GM18508 (cell line): ENCODE results near the gene FOXO6.

ENCODE experiments used
- ATAC-seq: cut with Tn5 transposase; IDR thresholded peaks from one replicate; pipeline ENCODE4 v1.9.1; 2021; ENCODE audit warnings: moderate number of reproducible peaks; ENCODE audit not compliant: insufficient read depth, unreplicated experiment

Gene FOXO6

DNA sequence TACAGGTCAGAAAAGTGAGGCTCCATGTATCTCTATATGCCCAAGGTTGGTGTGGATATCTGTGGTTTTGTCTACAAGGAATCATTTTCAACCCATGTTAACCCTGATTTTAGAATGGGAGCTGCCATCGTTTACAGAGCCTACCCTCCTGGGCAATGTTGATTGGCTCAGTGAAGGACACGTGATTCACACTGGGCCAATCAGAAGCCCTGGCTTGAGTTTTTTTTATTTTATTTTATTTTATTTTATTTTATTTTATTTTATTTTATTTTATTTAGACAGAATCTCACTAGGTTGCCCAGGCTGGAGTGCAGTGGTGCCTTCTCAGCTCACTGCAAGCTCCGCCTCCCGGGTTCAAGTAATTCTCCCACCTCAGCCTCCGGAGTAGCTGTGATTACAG is 35.8 kb downstream of the FOXO6 start:
- ATAC-seq = no peak

- no peak for ATAC-seq
These were observed 36.6 kb downstream of the FOXO6 start for GRCh38 chr1:41397753-41398330.

- no peak for ATAC-seq
These were observed 38.0 kb downstream of the FOXO6 start for GRCh38 chr1:41399145-41399795.

GRCh38 chr1:41400225-41400624 is 39.0 kb downstream of the FOXO6 start:
- ATAC-seq = no peak

- no peak for ATAC-seq
These were observed 40.7 kb downstream of the FOXO6 start for GRCh38 chr1:41401899-41402298.

GRCh38 chr1:41404308-41404761 is 43.1 kb downstream of the FOXO6 start:
- ATAC-seq = no peak

DNA sequence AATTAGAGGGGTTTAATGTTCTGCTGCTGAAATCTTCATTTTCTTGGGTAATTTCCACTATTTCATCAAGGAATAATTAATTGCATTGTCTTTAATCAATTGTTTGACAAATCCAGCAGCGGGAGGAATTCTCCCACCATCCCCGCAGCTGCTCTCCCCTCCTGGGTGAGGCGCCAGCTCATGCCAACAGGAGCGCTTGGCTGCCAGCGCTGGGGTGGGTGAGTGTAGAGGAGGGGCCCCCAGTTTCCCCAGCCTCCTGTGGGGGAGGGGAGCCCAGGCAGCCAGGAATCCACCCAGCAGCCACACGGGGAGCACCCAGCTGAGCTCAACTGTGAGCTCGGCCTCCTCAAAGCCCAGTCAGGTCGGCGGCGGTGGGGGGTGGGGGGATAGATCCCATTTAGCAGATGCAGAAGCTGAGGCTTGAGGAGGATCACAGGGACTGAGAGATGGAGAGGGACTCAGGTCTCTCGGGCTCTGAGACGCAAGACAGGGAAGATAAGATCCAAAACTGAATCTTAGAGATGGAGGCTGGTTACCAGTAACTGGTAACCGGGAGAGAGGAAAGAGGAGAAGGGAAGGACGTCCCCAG is 46.5 kb downstream of the FOXO6 start:
- no peak for ATAC-seq

DNA sequence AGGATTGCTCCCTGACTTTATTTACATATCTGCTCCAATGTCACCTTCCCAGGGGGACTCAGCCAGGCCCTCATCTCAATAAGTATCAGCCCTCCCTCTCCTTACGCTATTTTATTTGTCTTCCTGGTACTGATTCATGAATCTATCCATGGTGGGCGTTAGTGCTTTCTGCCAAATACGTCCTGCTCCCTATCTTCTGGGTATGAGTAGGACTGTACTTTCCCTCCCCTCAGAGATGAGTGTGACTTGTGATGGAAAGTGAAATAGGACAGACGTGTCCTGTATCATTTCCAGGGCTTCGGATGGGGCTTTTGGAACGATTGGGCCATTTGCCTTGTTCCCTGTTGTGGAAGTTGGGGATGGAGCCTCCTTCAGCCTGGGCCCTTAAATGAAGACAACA is 47.5 kb downstream of the FOXO6 start:
- no peak for ATAC-seq

GRCh38 chr1:41409825-41410224 is 48.6 kb downstream of the FOXO6 start:
- no peak for ATAC-seq

DNA sequence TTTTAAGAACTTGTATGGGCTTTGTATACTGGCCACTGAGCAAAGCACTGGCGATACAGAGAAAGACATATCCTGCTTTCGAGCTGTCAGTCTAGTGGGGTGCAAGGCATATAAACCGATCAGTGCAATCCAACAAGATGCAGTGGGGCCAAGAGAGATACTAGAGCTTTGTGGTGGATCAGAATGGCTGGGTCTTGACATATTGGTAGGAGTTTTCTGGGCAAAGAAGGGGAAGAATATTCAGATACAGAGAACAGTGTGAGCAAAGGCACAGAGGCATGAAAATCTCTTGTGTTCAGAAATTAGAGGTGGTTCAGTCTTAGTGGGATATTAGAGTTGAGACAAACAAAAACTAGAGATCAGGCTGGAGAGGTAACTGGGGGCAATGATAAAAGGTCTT is 49.2 kb downstream of the FOXO6 start:
- no peak for ATAC-seq

DNA sequence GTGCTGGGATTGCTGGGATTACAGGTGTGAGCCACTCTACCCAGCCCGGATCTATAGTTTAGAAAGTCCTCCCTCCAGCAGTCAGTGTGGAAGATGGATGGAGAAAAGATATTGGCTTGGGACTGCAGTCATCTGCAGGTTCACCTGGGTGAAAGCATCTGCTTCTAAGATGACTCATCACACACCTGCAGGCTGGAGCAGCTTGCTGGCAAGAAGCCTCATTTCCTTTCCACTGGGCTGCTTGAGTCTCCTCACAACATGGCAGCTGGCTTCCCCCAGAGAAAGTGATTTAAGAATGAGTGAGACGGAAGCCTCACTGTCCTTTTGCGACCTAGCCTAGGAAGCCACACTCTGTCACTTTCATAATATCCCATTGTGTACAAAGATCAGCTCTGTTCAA is 50.0 kb downstream of the FOXO6 start:
- no peak for ATAC-seq

GRCh38 chr1:41412748-41413147 is 51.5 kb downstream of the FOXO6 start:
- ATAC-seq = no peak

DNA sequence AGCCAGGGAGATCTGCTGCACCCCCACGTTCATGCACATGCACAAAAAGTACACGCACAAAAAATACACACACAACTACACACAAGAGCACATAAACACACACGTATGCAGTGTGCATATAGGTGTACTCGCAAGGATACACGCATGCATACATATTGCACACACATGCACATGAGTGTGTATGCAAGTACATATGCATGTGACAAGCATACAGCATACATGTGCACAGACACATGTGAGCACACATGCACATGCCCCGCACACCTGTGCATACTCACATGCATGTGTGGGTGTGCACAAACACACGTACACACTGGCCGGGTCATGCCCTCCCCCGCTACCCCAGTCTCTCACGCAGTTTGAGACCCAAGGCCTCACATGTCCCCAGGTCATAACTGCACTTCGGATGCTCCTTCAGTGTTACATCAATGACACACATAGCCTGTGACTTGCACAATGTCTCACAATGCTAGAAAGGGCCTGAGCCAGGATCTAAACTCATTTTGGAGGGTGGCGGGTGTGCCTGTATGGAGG is 52.6 kb downstream of the FOXO6 start:
- ATAC-seq = no peak

GRCh38 chr1:41414296-41414695 is 53.1 kb downstream of the FOXO6 start:
- ATAC-seq = no peak

DNA sequence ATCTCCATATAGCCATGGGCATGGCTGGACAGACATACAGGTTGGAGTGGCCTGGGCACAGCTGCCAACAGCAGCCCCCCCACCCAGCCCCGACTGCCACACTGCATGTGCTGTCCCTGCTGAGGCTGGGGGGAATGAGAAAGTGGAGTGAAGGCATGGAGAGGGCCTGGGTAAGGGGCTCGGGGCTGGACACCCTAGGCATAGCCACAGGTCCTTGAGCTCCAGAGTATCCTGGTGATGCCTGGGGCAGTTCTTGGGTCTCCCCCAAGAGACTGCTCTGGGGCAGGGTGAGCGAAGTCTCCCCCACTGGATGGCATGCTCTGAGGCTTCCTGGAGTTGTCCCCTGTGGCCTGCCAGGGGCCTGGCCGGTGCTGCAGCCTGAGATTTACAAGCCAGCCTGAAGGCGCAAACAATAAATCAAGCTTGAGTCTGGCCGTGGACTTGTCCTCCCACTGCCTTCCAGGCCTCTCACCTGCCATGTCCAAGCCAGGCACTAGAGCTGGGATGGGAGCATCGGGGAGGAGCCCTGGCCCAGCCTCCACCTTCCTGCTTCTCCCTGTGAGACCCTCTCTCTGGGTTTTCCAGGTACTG is 53.6 kb downstream of the FOXO6 start:
- ATAC-seq = no peak

GRCh38 chr1:41416081-41416480 is 54.8 kb downstream of the FOXO6 start:
- ATAC-seq = no peak

- ATAC-seq = no peak
These were observed 55.5 kb downstream of the FOXO6 start for GRCh38 chr1:41416552-41417334.

DNA sequence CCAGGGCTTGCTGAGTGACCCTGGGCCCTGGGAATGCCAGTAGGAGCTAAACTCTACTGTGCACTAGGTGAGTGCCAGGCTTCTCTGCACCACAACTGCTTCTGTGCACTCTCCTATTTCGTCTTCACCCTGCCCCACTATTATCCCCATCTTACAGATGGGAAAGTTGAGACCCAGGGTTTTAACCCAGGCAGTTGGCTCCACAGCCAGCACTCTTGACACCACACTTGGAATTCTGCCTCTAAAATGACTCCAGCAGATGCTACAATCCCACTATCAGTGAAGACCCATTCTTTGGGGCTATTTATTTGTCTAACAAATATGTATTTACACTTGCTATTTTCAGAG is 56.1 kb downstream of the FOXO6 start:
- no peak for ATAC-seq

DNA sequence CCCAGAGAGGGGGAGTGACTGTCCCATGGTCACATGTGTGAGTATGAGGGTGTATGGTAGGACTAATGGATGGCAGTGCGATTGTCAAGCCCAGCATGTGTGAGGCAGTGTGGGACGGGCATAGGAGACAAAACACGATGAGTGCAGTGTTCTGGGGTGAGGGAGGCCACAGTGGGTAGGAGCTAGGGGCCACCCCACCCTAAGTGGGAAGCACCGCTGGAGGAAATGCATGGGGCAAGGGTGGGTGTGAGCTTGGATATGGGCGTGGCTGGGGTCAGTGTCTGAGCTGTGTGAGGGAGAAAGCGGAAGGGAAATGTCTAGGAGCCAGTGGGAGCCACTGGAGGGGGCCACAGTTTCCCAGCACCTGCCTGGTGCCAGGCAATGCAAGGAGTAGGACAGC is 56.5 kb downstream of the FOXO6 start:
- no peak for ATAC-seq

DNA sequence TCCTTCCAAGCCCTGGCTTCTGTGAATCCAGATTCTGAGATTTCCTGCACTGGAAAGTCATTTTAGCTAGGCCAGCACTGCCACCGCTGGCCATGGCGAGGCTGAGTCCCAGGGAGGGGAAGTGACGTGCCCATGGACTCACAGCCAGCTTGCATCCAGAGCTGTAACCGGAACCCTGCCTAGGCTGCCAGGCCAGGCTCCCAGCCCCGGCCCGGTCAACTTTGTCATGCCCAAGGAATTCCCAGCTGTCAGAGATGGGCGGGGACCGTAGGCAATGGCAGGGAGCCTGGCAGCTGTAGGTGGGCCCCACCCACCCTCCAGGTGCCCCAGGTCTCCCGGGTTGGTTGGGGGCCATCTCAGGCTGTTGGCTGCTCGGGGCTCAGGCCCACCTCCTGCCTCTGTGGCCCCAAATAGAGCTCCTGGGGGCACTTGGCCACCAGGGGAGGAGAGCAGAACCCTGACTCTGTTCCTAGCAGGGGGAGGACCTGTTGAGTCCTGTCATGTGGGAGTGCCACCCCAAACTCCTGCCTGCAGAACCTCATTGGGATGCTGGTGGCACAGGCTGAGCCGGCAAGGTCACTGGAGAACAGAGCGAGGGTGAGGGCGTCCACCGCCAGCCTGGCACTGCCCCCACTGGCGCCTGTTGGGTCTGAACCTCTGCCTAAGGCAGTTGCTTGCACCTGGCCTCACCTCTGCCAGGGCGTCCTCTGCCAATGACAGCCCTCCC is 57.8 kb downstream of the FOXO6 start:
- ATAC-seq = no peak
